Ectodermal cell (in vitro differentiated cells): ENCODE results near the gene LSG1.

ENCODE experiments used
- H3K27ac ChIP-seq: 2 replicates; pipeline ENCODE4 v1.7.0; 2013; ENCODE audit warnings: mild to moderate bottlenecking, low read depth, low read length; ENCODE audit not compliant: insufficient read depth, poor library complexity, severe bottlenecking
- H3K27me3 ChIP-seq: 2 replicates; pipeline ENCODE4 v1.7.0; 2013; ENCODE audit warnings: mild to moderate bottlenecking, low read length; ENCODE audit not compliant: insufficient read depth, control insufficient read depth, poor library complexity, severe bottlenecking
- H3K36me3 ChIP-seq: one replicate; pipeline ENCODE4 v1.7.0; 2013; ENCODE audit warnings: low read length; ENCODE audit not compliant: control insufficient read depth, insufficient read depth
- H3K4me1 ChIP-seq: one replicate; pipeline ENCODE4 v1.7.0; 2013; ENCODE audit warnings: low read length; ENCODE audit not compliant: control insufficient read depth, insufficient read depth
- H3K4me3 ChIP-seq: 2 replicates; pipeline ENCODE4 v1.7.0; 2013; ENCODE audit warnings: low read depth, low read length, control low read depth; ENCODE audit not compliant: insufficient read depth
- H3K9me3 ChIP-seq: 2 replicates; pipeline ENCODE4 v1.7.0; 2013; ENCODE audit warnings: mild to moderate bottlenecking, low read length, moderate library complexity; ENCODE audit not compliant: control insufficient read depth
- WGBS, 2 experiments: methylation state at CpG; one replicate each; pipeline ENCODE4 v1.1.7; 2013; ENCODE audit warnings: missing lambda C conversion rate in 2 of 2; 5-methylcytosine and 5-hydroxymethylcytosine counted together

The LSG1 gene

DNA sequence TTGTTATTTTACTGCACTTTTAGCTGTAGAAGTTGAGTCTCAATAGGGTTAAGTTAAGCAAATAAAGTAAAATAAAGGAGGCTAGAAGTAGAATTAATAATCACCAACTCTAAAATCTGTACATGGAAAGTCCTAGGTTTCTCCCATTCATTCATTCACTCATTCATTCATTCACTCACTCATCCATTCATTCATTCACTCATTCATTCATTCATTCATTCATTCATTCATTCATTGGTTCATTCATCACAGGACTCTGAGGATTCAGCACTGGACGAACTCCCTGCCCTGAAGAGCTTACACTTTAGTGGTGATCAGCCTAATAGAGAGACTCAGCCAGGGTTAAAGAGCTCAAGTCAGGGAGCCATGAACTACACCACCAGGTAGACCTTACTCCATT, 4.5 kb upstream of the LSG1 start:
- Histone ChIP-seq H3K9me3 (no peaks in the 10 kb centered on the region), H3K4me3 (no peak overlapping the region), H3K27me3 (peaks cover 24% of the 10 kb centered on the region), H3K27ac (no peak overlapping the region), H3K36me3 (no peaks in the 10 kb centered on the region), H3K4me1 (no peaks in the 10 kb centered on the region)
- WGBS, 2 experiments: 81 to 88% methylated on average over 1 of the region's 1 CpG

DNA sequence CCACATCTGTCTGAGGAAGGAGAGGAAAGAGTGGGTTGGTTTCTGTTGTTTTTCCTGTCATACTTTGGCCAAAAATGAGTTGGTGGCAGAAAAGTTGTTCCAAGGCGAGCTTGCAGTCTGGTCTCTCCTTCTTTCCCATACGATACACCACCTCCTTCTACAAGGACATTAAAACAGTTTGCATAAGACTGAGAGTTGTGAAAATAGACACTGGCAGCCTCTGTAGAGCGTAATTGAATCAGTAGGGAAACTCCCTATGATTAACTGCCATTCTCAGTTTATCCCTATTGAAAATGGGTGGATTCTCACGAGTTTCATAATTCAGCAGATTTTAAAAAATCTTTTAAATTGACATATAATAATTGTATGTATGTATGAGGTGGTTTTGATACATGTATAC, 3.7 kb upstream of the LSG1 start:
- Histone ChIP-seq H3K4me3 (no peak overlapping the region), H3K27ac (no peak overlapping the region), H3K4me1 (peaks cover 6% of the 10 kb centered on the region), H3K27me3 (peaks cover 24% of the 10 kb centered on the region), H3K36me3 (no peaks in the 10 kb centered on the region), H3K9me3 (no peaks in the 10 kb centered on the region)
- 88 to 90% methylated on average over 1 to 3 of the region's 4 CpGs for WGBS, 2 experiments

DNA sequence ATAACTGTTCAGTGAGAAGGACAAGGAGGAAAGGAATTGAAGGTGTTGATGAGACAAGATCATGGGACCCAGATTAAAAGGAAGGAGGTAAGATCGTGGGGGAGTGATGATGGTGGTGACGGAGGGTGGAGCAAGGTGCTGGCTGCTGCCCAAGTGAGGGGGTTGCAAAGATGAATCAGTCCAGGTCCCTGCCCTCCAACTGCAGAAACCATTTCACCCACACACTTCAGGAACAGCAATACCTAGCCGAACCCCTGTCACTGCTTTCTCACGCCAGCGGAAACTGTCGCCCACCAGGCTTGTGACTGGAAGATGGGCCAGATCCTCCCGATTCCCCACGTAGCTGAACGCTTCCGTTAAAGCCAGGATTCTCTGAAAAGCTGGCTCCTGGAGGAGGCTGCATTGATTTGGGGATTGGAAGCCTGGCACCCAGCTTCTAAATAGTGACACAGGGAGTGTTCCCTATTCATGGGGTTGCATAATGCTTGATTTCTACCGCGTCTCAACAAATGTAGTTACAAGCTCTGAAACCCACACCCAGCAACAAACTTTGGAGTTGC, 3.2 kb upstream of the LSG1 start:
- WGBS, 2 experiments: 78 to 83% methylated on average over 12 of the region's 12 CpGs
- Histone ChIP-seq H3K27ac (no peak overlapping the region), H3K36me3 (no peaks in the 10 kb centered on the region), H3K9me3 (no peaks in the 10 kb centered on the region), H3K4me3 (no peak overlapping the region), H3K4me1 (peaks cover 7% of the 10 kb centered on the region), H3K27me3 (peaks cover 24% of the 10 kb centered on the region)

DNA sequence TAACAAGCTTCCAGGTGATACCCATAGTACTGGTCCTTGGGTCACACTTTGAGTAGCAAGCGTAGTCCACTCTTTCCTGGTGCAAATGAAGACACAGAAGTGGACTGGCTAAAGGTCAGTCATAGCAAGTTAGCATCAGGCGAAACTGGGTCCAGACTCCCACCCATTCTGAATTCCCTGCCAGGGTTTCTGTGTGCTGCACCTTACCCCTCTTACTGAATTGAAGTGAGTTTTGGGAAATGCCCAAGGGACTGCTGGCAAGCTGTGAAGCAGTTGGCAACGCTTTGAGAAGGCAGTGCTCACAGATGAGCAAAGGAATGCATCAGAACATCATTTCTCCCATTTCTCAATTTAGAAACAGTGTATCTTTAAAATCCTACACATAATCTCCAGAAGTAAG, 1.8 kb upstream of the LSG1 start:
- no peaks in the 10 kb centered on the region for H3K9me3 ChIP-seq
- 81 to 86% methylated on average over 3 of the region's 3 CpGs for WGBS, 2 experiments
- peaks cover 10% of the 10 kb centered on the region for H3K36me3 ChIP-seq
- H3K4me3 ChIP-seq: no peak overlapping the region
- peaks cover 24% of the 10 kb centered on the region for H3K27me3 ChIP-seq
- peaks cover 7% of the 10 kb centered on the region for H3K4me1 ChIP-seq
- no peak overlapping the region for H3K27ac ChIP-seq

DNA sequence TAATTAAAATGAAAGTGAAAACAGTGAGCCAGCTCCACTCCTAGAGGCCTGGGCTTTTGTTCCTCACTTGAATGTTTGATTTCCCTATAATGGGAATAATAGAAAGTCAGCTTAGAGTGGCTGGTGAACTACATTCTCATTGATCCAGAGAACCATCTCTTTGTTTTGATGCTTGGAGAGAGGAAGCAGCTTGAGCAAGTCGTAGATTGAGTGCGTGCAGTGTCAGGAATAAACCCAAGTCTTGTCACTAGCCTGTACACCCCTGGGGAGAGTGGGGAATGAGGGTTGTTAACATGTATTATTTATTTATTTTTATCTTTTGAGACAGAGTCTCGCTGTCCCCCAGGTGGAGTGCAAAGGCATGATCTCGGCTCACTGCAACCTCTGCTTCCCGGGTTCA, 885 bp upstream of the LSG1 start:
- Histone ChIP-seq H3K27ac (no peak overlapping the region), H3K4me3 (peak overlapping the region; percentile 77), H3K9me3 (no peaks in the 10 kb centered on the region), H3K27me3 (peaks cover 24% of the 10 kb centered on the region), H3K4me1 (peaks cover 7% of the 10 kb centered on the region), H3K36me3 (peaks cover 12% of the 10 kb centered on the region)
- 60 to 61% methylated on average over 5 of the region's 5 CpGs for WGBS, 2 experiments

DNA sequence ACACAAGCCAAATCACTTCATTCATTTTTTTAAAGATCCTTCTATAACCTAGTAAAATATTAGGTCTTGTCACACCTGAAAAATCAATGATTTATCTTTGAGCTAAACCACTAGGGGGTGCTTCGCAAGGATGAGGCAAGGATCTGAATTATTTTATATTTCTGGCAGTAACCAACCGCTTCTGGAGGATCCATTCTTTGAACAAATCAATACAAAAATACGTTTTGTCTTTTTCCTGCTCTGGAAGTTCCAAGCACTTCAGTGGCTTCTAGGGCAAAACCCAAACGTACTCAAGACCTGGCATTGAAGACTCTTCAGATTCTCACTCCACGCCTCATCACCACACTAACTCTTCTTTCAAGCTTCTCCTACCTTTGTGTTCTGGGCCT, 486 bp downstream of the LSG1 start:
- H3K9me3 ChIP-seq: no peaks in the 10 kb centered on the region
- peak overlapping the region; percentile 77 for H3K4me3 ChIP-seq
- peaks cover 24% of the 10 kb centered on the region for H3K27me3 ChIP-seq
- peaks cover 12% of the 10 kb centered on the region for H3K36me3 ChIP-seq
- 0% methylated on average over 5 of the region's 5 CpGs for WGBS, 2 experiments
- peaks cover 7% of the 10 kb centered on the region for H3K4me1 ChIP-seq
- H3K27ac ChIP-seq: no peak overlapping the region

DNA sequence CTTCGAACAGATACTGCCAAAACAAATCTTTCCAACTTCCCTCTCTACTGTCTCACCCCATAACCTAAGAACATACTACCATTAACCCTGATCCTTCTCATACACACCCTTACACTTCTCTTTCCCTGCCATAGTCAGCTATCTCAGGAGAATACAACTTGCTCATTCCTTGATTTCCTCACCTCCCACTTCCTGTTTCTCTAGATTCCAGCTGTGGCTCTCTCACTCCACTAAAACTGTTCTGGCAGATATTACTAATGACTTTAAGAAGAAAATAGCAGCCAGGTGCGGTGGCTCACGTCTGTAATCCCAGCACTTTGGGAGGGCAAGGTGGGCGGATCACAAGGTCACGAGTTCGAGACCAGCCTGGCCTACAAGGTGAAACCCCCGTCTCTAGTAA, 4.6 kb downstream of the LSG1 start:
- H3K4me1 ChIP-seq: peaks cover 7% of the 10 kb centered on the region
- H3K4me3 ChIP-seq: no peak overlapping the region
- no peaks in the 10 kb centered on the region for H3K9me3 ChIP-seq
- H3K27ac ChIP-seq: no peak overlapping the region
- H3K36me3 ChIP-seq: peaks cover 21% of the 10 kb centered on the region
- 79 to 81% methylated on average over 7 of the region's 7 CpGs for WGBS, 2 experiments
- no peaks in the 10 kb centered on the region for H3K27me3 ChIP-seq

DNA sequence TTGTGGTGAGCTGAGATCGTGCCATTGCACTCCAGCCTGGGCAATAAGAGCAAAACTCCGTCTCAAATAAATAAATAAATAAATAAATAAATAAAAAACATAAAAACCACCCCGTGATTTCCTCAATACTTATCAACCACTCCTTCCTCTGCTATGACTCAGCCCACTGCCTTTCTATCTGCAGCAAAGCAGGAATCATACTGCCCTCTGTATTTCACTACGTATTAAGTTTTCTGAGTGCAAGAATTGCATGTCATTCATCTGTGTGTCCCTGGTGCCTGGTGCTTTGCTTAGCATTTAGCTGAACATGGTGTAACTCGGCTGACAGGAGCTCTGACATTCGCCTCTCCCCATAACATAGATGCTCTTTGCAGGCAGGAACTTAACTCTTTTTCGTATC, 7.1 kb downstream of the LSG1 start:
- peaks cover 21% of the 10 kb centered on the region for H3K36me3 ChIP-seq
- no peaks in the 10 kb centered on the region for H3K27me3 ChIP-seq
- H3K9me3 ChIP-seq: no peaks in the 10 kb centered on the region
- no peaks in the 10 kb centered on the region for H3K4me1 ChIP-seq
- H3K4me3 ChIP-seq: no peak overlapping the region
- WGBS, 2 experiments: 96% methylated on average over 7 of the region's 7 CpGs
- no peak overlapping the region for H3K27ac ChIP-seq

DNA sequence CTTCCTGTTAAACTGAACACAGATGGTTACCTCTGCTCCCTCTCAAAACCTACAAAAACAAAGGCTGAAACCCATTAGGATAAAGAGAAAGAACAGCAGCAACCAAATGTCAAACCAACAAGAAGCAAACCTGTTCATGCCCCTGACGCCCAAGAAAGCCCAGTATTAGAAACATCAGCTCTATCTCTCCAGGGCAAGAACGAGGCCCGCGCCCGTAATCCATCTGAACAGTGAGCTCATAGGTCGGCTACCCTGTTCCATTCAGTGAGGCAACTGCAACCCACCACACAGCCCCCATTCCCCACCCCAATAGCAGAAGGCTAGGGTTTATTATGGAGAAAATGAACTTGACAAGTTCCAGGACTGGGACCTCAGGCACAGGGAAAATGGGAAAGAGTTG, 10.0 kb downstream of the LSG1 start:
- Histone ChIP-seq H3K4me3 (no peak overlapping the region), H3K36me3 (peaks cover 19% of the 10 kb centered on the region), H3K9me3 (no peaks in the 10 kb centered on the region), H3K27ac (no peak overlapping the region), H3K27me3 (no peaks in the 10 kb centered on the region), H3K4me1 (no peaks in the 10 kb centered on the region)
- WGBS, 2 experiments: 77 to 78% methylated on average over 6 of the region's 6 CpGs

DNA sequence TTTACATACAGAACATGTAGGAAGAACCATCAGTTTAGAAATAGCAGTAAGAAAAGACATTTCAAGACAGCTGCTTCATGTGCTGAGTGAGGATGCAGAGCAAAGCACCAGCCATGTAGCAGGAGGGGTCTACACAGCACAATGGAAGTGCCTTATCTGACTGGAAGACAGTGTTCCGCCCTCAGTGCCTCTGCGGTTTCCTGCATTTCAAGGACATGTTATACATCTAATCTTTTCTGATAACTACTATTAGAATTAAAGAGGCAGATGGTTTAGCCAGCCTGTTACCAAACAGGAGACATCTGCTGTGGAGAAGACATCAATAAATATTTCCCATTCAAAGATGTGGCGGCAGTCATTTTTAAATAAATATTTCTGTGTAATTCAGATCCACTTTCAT, 10.6 kb downstream of the LSG1 start:
- Histone ChIP-seq H3K4me3 (no peak overlapping the region), H3K4me1 (no peaks in the 10 kb centered on the region), H3K9me3 (no peaks in the 10 kb centered on the region), H3K27ac (no peak overlapping the region), H3K27me3 (no peaks in the 10 kb centered on the region), H3K36me3 (peaks cover 19% of the 10 kb centered on the region)
- WGBS, 2 experiments: 96 to 100% methylated on average over 2 to 3 of the region's 3 CpGs

DNA sequence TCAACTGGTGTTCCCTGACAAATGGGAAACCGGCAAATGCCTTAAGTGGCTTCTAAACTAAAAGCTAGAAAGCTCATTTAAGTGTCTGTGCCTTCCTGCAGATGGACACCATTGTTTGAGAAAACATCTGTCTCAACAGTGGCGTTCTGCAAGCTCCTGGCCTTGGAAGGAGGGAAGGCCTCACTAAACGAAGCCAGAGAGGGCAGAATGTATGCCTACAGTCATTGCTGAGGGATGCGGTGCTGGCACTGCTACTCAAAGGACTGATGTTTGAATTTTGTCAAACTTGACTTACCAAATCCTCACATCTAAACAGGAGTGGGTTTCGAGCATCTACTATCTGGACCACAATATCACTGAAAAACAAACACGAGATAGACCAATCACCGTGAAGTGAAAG, 12.2 kb downstream of the LSG1 start:
- 89 to 93% methylated on average over 7 of the region's 7 CpGs for WGBS, 2 experiments
- peaks cover 15% of the 10 kb centered on the region for H3K36me3 ChIP-seq

More for the DNA sequence above, 12.2 kb downstream of the LSG1 start:
- no peaks in the 10 kb centered on the region for H3K9me3 ChIP-seq
- H3K4me1 ChIP-seq: no peaks in the 10 kb centered on the region
- no peak overlapping the region for H3K4me3 ChIP-seq
- H3K27ac ChIP-seq: no peak overlapping the region
- no peaks in the 10 kb centered on the region for H3K27me3 ChIP-seq
